ENCODE data around the gene DCBLD2. TPM values are rescaled to one million over a fixed set of nuclear protein-coding genes. Genes with fewer than 3 reads are reported as not detected.

The DCBLD2 gene
- total and polyA plus RNA-seq, 2 of the 13 experiments (the other 11 are each of a cell fraction or from before 2014, with no cell fraction given) = 43.8 to 56.9 TPM

GRCh38 chr3:98901392-98902350, at the start of gene DCBLD2 (continued):
- TF ChIP-seq ZKSCAN8 (CRISPR knock-in tag; IDR thresholded peaks at IDR 0.05; ENCODE audit: borderline replicate concordance) (no peak), MLLT10 (CRISPR knock-in tag; IDR thresholded peaks at IDR 0.05) (no peak), ZNF12 (CRISPR knock-in tag; IDR thresholded peaks at IDR 0.05) (0 out of 2 replicates have a peak, but pooled peaks have one; percentile 21), MIXL1 (CRISPR knock-in tag; IDR thresholded peaks at IDR 0.05) (no peak), ZNF446 (CRISPR knock-in tag; IDR thresholded peaks at IDR 0.05) (peak; percentile 35; the same call in 1 of the 2 replicates), ZNF350 (CRISPR knock-in tag; IDR thresholded peaks at IDR 0.05; ENCODE audit: borderline replicate concordance, low read depth) (peak; percentile 61; the same call in 1 of the 2 replicates), NR2F6 (IDR thresholded peaks at IDR 0.05) (no peak), NR2F6 (CRISPR knock-in tag; IDR thresholded peaks at IDR 0.05) (no peak), SNRNP70 (IDR thresholded peaks at IDR 0.05; ENCODE audit: low read depth, low read length) (no peak), MLX (CRISPR knock-in tag; IDR thresholded peaks at IDR 0.05) (no peak), HMGXB4 (CRISPR knock-in tag; IDR thresholded peaks at IDR 0.05; ENCODE audit: borderline replicate concordance in 1 of 2, low read depth in 1 of 2) (peak; percentile 58 to 61; a peak in 3 of 4 replicates), TERF1 (CRISPR knock-in tag; IDR thresholded peaks at IDR 0.05) (no peak), DMAP1 (CRISPR knock-in tag; IDR thresholded peaks at IDR 0.05) (no peak; the same call in 1 of the 2 replicates), IRF2 (CRISPR knock-in tag; IDR thresholded peaks at IDR 0.05) (no peak), ZC3H13 (CRISPR knock-in tag; IDR thresholded peaks at IDR 0.05) (0 out of 2 replicates have a peak, but pooled peaks have one; percentile 8), DNMT1 (CRISPR knock-in tag; IDR thresholded peaks at IDR 0.05) (no peak), AFF4 (CRISPR knock-in tag; IDR thresholded peaks at IDR 0.05) (no peak), KLF13 (CRISPR knock-in tag; IDR thresholded peaks at IDR 0.05) (no peak), ZFP37 (CRISPR knock-in tag; IDR thresholded peaks at IDR 0.05; ENCODE audit: borderline replicate concordance) (no peak), IRF1 (CRISPR knock-in tag; IDR thresholded peaks at IDR 0.05; ENCODE audit: low read depth) (no peak), PHF5A (CRISPR knock-in tag; IDR thresholded peaks at IDR 0.05; ENCODE audit: low read depth, unreplicated experiment) (peak; percentile 42), KDM5B (CRISPR knock-in tag; IDR thresholded peaks at IDR 0.05; ENCODE audit: borderline replicate concordance) (peak; percentile 45; the same call in 1 of the 2 replicates)

Measured in HepG2 (cell line).